T-helper 1 cell (primary cell): Measurements from ENCODE around the gene SNX3.
A peak's percentile ranks its signal among the peaks of the same experiment; 100 is the strongest.
"Not testable (repeated sequence)": the region's sequence is repeated elsewhere in the genome, so short reads cannot be mapped to it uniquely, and the experiment has no call there.

Experiments
- DNase-seq, 5 donors: peaks; one replicate each; pipeline ENCODE4 v3.0.0-alpha.2; 2012 to 2020
- total RNA-seq, 4 donors: gene quantifications; one replicate each; lab custom pipeline; 2026; lab: John Stamatoyannopoulos, UW

SNX3 gene
- 30.8 to 44.5 (median 39.9) reads per million in 4 donors for total RNA-seq

DNA sequence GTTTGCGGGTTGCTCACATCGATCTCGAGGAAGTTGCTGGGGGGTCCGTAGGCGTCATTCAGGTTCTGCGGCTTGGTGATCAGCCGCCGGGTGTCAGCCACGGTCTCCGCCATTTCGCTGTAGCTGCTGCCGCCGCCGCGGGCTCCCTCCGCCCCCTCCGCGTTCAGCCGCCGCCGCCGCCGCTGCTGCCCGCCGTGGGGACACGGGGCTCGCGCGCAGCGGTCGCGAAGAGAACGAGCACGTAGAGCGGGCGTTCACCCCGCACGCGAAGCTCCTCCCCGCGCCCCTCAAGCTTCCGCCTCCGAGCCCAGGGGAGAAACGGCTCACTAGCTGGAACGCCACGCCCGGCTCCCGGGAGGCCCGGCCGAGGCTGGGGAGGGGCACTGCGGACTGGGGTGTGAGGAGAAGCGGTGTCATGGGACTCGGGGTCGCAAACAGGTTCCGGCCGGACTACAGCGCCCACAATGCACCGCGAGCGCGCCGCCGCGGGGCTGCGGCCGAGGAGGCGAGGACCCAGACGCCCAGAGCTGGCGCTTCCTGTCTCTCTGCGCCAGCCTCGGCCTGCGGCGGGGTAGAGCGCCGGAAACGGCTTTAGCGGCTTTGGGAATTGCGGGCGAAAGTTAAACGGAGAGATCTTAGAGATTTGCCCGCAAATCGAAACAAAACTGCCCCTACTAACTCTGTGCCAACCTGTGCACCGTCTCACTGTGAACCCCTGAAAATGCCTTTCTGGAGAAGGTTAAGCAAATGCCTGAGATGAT, at the start of gene SNX3:
SNX3 (minus strand) TSS at position 232 of the 761 bp plus-strand sequence; CDS start at position 113, 119 bp downstream.
- peak; percentile 72 to 94 (median 79) for DNase-seq

DNA sequence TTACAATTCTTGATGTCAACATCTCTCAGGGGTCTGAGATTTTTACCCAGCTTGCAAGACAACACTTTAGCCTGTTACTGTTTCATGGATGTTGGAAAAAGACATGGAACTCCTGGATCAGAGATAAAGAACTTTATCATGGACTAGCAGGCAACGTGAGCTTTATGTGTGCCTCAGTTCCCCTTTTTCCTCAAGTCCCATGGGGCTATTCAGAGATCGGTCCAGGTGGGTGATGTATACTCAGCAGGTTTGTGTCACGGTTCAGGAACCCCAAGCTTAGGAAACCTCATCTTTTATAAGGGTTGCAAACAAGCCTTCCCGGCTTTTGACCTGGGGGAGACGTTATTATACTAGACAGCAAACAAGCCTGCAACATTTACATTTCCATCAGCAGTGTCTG, 49.0 kb upstream of the SNX3 start:
- no peak for DNase-seq

DNA sequence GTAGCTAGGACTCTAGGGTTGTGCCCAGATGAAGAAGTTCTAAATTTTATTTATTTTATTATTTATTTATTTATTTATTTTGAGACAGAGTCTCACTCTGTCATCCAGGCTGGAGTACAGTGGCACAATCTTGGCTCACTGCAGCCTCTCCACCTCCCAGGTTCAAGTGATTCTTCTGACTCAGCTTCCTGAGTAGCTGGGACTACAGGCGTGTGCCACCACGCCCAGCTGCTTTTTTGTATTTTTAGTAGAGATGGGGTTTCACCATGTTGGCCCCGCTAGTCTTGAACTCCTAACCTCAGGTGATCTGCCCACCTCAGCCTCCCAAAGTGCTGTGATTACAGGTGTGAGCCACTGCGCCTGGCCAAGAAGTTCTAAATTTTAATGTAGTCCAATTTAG, 47.8 kb upstream of the SNX3 start:
- DNase-seq, result peak in 1 of 5 donors; percentile 23

DNA sequence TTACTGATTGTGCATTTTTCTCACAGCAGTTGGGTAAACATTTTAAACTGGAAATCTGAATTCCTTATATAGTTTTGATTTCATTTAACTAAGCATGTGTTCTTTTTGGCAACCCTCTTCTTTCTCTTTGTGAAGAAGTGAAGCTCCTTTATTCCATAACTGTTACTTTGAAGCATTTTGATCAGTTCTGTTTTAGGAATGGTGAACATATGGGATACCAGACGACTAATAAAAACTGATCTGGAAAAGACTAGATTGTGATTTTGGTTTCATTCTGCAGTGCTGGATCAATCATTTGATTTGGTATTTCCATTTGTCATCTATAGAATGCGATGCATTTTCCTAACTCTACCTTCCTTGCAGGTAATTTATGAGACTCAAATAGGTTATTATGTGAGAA, 43.8 kb upstream of the SNX3 start:
- no peak for DNase-seq

DNA sequence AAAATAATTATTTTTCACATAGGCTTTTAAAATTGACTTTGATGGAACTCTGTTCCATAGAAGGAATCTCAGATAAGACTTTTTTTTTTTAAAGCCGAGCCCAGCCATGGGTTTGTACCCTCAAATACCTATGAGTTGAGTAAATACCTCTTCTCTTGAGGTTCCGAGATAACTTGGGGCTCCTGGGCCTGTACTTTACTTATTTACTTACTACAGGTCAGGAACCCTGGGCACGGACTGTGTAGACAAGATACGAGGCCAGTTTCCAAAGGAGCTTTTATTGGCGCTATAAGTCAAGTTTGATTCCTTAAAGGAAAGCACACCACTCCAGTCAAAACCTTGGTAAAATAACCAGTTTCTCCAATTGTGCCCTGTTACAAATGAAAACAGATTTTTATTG, 41.5 kb upstream of the SNX3 start:
- no peak for DNase-seq

DNA sequence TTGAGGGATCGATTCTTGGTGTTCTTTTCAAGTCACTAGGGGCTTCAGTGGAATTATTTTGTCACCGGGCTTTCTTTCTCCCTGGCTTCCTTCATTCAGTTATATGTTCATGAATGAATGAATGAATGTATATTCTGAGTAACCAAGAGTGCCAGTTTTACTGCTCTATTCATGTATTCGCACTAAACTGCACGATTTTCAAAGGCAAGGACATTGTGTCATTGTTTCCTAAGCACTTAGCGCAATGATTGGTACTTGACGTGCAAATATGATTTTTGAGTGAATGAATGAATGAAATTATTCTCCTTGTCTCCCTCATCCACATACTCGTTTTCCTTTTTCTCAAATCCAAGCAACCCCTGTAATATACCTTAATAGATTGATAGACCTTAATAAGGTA, 34.8 kb upstream of the SNX3 start:
- no peak for DNase-seq

DNA sequence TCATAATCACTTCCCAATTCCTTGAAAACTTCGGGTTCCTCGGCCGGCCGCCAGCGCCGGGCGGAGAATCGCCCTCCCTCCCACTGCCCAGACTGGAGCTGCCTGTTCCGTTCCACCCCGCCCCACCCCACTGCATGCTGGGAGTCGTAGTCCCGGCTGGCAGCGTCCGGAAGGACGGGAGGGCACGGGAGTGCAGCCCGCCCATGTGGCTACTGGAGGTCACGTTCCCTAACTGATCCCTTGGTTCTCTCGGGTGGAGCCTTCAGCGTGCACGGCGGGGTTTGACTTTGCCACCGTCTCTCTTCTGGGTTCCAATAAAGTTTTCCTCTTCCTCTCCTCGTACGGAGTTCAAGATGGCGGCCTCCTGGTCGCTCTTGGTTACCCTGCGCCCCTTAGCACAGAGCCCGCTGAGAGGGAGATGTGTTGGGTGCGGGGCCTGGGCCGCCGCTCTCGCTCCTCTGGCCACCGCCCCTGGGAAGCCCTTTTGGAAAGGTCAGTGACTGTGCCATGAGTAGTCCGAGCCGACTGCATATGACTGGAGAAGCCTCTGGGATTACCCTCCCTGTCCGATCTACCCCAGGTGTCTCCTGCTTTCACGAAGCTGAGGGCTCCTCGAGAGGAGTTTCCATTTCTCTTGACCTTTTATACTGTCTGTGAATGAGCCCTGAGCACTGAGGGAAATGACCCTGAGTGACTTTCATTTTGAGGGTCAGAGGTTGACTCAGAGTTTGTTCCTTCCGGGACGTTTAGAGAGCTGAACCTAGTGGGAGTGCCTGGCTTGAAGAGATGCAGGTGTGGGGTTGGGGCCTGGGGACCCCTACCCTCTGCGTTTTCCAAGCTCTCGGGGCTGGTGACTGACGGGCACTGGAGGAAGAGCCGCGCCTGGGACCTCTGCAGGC, 34.1 kb upstream of the SNX3 start, which contains the start of gene AFG1L:
AFG1L (plus strand) TSS at position 328 of the 899 bp plus-strand sequence; CDS start at position 354, 26 bp downstream.
- DNase-seq, result peak; percentile 70 to 84 (median 79)

DNA sequence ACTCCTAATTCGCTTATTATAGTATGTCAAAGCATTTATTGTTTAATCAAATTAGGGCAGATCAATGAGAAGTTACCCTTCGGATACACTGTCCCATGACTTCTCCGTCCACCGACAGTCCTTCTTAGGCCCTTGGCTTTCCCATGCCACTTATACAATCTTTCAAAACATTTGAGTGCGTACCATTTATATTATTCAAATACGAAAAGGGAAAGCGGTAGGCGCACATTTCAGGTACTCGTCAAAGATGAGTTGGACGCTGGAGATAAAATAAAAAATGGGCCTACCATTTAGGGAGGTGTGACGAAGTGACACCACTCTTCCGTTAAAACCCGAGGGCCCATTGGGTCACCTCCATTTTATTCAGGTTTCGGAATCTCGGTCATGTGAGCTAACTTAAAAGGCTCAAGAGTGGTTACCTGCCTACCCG, 33.5 kb upstream of the SNX3 start:
- no peak for DNase-seq

DNA sequence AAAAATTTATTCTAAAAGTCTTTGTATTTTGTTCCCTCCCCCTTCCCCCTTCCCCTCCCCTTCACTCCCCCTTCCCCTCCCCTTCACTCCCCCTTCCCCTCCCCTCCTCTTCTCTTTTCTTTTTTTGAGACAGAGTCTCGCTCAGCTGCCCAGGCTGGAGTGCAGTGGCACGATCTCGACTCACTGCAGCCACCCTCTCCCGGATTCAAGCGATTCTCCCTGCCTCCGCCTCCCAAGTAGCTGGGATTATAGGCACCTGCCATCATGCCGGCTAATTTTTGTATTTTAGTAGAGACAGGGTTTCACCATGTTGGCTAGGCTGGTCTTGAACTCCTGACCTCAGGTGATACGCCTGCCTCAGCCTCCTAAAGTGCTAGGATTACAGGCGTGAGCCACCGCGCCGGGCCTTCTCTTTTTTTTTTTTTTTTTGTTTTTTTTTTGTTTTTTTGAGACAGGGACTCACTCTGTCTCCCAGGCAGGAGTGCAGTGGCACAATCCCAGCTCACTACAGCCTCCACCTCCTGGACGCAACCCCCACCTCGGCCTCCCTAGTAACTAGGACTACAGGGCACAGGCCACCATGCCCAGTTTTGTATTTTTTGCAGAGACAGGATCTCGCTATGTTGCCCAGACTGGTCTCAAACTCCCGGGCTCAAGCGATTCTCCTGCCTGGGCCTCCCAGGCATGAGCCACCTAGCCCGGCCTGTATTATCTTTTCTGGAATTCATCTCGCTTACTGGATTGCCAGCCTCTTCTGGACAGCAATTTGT, 32.9 kb upstream of the SNX3 start:
- DNase-seq, result no peak

DNA sequence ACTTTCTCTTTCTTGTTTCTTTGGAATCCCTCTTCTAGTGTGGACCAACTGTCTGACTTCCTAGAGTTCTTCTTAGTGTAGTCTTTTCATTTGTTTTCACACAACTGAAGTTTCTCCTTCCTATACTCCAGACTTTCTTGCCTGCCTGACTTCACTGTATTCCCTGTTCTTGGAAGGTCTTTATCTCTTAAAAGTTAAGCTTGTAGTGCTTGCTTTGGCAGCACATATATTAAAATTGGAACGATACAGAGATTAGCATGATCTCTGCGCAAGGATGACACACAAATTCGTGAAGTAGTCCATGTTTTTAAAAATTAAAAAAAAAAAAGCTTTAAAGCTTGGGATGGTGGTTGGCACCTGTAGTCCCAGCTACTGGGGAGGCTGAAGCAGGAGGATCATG, 31.7 kb upstream of the SNX3 start:
- not testable (repeated sequence) for DNase-seq

DNA sequence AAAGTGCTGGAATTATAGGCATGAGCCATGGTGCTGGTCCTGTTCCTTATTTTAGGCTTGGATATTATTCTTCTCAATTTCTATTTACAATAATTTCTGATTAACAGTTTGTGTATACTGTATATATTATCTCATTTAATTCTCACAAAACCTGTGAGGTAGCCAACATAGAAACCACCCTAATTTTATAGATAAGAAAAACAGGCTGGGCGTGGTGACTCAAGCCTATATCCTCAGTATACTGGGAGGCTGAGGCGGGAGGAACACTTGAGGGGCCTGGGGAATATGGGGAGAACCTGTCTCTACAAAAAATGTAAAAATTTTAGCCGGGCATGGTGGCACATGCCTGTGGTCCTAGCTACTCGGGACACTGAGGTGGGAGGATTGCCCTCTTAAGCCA, 30.3 kb upstream of the SNX3 start:
- DNase-seq, result no peak

DNA sequence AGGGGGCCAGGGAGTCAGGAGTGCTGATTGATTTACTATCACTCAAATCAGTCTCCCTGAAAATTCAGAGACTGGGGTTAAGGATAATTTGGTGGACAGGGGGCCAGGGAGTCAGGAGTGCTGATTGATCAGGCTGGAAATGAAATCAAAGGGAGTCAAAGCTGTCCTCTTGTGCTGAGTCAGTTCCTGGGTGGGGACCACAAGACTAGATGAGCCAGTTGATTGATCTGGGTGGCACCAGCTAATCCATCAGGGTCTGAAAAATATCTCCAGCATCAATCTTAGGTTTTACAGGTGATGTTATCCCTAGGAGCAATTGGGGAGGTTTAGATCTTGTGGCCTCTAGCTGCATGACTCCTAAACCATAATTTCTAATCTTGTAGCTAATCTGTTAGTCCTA, 27.9 kb upstream of the SNX3 start:
- DNase-seq, result peak in 1 of 5 donors; percentile 29

DNA sequence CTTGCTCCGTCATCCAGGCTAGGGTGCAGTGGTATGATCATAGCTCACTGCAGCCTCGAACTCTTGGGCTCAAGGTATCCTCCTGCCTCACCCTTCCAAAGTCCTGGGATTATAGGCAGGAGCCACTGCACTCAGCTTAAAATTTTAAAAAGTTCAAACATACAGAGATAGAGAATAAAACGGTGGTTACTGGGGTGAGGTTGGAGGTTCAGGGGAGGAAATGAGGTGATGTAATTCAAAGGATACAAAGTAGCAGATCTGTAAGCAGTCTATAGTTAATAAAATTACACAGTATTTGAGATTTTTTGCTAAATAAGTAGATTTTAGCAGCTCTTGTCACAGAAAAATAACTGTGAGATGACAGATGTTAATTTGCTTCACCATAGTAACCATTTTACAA, 26.5 kb upstream of the SNX3 start:
- no peak for DNase-seq

DNA sequence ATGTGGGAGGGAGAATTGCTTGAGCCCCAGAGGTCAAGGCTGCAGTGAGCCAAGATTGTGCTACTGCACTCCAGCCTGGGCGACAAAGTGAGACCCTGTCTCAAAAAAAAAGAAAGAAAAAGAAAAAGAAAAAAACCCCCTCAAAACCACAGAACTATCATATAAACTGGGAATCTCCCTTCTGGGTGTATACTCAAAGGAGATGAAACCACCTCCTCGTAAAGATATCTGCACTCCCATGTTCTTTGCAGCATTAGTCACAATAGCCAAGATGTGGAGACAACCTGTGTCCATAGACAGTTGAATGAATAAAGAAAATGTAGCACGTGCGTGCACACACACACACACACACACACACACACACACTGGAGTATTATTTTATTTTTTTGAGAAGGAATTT, 25.5 kb upstream of the SNX3 start:
- DNase-seq, result no peak

DNA sequence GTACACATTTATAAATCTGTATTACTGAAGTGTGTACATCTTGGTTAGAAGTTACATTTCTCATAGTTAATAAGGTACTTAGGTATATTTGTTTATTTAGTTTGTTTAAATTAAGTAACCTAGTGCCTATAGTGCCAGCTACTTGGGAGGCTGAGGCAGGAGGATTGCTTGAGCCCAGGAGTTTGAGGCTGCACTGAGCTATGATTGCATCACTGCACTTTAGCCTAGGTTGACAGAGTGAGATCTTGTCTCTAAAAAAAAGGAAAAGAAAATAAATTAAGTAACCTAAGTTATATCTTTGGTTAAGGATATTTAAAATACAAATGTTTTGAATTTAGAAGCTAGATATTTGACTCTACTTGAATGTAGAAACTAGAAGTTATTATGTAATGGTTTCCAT, 24.5 kb upstream of the SNX3 start:
- no peak for DNase-seq

DNA sequence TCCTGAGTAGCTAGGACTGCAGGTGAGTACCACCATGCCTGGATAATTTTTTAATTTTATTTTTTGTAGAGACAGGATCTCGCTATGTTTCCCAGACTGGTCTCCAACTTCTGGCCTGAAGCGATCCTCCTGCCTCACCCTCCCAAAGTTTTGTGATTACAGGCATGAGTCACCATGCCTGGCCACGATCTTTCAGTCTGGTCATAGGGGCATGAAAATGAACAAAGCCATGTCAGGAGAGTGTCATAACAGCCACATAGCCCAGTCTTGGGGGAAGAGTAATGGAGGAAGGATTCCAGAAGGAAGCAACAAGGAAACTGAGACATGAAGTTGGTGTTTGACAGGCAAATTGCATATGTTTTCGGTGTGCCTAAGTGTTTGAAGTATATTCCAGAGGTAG, 17.0 kb upstream of the SNX3 start:
- no peak for DNase-seq

DNA sequence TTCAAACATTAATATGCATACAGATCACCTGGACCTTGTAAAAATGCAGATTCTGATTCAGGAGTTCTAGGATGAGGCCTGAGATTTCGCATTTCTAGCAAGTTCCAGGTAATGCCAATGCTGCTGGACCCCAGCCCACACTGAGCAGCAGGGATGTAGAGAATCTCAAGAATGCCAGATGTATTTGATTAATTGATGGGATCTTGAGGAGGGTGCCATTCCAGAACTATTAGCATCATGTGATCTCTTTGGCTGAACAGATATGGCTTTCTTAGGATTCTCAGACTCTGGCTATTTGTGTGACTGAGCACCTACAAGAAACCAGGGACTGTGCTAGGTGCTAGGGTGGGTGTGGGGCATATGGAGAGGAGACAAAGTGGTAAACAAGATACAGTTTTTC, 16.5 kb upstream of the SNX3 start:
- DNase-seq, result no peak

DNA sequence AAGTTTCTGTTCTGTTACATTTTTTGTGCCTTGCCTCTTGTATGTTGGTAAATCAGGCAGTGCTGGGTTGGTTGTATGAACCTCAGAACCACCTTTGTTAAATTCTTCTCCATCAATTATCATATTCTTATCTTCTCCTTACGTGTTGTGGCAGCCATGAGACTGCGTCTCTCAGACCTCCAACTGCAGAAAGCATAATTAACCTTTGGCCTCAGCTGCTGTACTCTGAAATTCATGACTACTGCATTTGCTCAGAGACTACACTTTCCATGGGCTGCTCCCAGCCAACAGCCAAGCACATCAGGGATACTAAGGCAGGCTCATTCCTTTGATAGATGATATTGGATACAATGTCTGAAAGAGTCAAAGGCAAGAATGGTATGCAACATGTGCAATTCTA, 15.1 kb upstream of the SNX3 start:
- no peak for DNase-seq

DNA sequence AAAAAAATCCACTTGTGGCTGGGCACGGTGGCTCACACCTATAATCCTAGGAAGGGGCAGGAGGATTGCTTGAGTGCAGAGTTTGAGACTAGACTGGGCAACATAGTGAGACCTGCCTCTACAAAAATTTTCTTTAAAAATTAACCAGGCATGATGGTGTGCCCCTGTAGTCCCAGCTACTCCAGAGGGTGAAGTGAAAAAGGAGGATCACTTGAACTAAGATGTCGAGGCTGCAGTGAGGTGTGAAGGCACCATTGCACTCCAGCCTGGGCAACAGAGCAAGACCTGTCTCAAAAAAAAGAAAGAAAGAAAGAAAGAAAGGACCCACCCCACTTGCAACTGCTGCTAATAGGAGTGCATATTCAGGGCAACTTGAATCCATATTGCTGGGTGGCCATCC, 13.7 kb upstream of the SNX3 start:
- DNase-seq, result no peak

DNA sequence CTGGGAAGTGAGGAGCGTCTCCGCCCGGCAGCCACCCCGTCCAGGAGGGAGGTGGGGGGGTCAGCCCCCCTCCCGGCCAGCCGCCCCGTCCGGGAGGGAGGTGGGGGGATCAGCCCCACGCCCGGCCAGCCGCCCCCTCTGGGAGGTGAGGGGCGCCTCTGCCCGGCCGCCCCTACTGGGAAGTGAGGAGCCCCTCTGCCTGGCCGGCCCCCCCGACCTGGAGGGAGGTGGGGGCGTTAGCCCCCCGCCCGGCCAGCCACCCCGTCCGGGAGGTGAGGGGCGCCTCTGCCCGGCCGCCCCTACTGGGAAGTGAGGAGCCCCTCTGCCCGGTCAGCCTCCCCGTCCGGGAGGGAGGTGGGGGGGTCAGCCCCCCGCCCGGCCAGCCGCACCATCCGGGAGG, 9.1 kb upstream of the SNX3 start:
- DNase-seq, result not testable (repeated sequence)

DNA sequence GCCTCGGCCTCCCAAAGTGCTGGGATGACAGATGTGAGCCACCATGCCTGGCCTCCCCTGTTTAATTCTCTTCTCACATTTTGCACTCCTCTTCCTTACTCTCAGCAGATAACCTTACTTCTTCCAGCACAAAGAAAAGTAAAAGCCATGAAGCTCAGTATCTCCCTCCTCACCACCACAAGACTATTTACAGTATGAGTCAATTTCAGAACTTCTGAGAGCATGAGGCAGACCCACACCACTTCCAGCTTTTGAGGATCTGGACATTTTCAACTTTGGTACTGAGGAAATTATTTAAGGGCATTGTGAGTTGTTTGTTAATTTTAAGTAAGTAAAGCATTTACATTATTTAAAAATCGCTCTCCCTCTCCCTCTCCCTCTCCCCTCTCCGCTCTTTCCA, 8.0 kb upstream of the SNX3 start:
- no peak for DNase-seq

DNA sequence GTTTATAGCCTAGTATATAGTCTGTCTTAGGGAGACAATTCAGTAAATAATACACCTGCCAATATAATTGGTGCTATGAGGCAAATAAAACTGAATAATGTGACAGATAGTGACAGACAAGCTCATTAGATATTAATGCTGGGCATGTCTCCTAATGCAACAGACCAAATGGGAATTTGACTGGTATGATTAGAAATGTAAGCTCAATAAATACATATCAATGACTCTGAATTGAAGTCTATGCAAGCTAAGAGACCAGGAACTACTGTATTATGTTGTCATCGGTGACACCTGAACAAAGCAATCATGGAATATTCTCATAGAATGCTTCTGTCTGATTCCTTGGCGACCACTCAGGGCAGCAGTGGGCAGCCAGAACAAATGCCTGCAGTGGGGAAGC, 2.5 kb upstream of the SNX3 start:
- no peak for DNase-seq
